Activated T-cell treated with anti-CD3 and anti-CD28 coated beads for 4 hours (primary cell): ENCODE data around the gene AP1G2.

Experiments used
- DNase-seq: peaks from one replicate; pipeline ENCODE4 v3.0.0-alpha.2; 2020

The AP1G2 gene

DNA sequence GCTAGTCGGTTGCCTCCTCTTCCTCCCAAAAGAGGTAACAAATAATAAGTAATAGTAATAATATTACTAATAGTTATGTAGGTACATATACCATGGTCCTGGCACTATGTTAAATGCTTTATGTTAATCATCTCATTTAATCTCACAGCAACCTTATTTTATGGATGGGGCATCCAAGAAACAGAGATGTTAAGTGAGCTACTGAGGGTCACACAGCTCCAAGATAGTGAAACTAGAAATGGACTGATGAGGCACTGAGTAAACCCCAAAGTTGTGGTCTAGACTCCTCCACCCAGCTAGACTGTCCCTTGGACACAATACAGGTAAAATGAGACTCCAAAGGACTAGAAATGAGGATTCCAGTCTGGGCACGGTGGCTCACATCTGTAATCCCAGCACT is 31.1 kb downstream of the AP1G2 start:
- DNase-seq: no peak

- no peak for DNase-seq
These were observed 31.6 kb downstream of the AP1G2 start for GRCh38 chr14:23535943-23536342.

GRCh38 chr14:23533652-23534435 is 33.7 kb downstream of the AP1G2 start:
- no peak for DNase-seq

- no peak for DNase-seq
These were observed 34.9 kb downstream of the AP1G2 start for GRCh38 chr14:23532658-23533057.

GRCh38 chr14:23531391-23531790 is 36.2 kb downstream of the AP1G2 start:
- DNase-seq: no peak

DNA sequence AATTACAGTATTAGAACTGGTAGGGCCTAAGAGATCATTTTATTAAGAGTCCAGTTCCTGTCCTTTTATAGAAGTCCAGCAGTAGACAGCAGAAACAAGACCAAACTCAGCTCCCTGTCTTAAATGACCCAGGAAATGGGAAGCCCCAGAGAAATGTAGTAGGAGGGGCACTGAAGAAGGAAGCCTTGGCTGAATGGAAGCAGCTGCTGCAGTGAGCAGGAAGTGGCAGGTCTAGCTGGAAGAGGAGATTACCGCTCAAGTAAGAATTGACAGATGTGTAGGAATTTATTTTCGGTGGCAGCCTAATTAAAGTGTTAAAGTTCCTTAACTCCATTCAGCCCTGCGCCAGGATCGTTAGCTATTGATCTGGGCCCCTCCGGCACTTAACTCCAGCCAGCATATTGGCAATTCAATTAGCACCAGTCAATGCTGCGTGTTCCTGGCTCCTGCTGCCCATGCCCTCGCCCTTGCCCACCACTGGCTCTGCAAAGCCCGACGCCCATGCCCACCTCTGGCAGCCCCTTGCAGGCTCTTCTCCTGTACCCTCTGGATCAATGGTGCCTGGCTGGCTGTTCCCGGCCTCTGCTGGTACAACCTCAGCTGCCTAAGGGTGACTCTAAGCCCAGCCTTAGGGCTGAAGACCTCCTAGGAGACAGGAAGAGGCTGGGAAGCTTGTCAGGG is 37.1 kb downstream of the AP1G2 start:
- no peak for DNase-seq

DNA sequence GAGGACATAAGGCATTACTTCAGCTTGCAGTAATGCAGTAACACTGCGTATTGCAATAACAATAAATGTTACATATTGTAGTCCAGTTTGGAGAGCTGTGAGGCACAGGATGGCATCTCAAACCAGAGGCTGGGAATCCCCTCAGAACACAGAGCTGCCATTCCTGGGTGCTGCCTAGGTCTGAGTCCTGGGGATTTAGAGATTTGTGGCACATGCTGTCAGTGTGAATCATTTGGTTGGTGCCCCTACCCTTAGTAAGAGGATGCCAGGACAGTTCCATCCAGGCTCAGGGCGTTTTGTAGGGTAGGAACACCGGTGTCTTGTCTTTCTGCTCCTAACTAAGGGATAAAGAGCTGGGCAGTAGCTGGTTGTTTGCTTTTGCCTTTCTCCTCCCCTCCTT is 38.6 kb downstream of the AP1G2 start:
- DNase-seq: no peak

GRCh38 chr14:23528555-23528954 is 39.0 kb downstream of the AP1G2 start:
- DNase-seq: no peak

DNA sequence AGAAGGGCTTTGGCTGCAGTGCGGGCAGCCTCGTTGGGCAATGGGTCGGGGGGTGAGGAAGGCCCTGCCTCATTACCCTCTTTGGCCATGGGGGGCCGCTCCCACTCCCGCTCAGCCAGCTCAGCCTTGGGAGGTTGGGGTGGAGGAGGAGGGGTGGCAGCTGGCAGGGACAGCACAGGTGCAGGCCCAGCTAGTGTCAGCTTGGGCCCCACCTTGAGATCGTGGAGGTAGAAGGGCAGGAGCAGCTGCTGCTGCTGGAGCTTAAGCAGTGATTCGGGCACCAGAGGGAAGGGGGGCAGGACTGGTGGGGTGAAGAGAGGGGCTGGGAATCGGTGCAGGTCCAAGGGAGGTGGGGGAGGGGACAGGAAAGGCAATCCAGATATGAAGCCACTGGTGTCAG is 42.0 kb downstream of the AP1G2 start:
- no peak for DNase-seq

GRCh38 chr14:23524954-23525353 is 42.6 kb downstream of the AP1G2 start:
- no peak for DNase-seq

DNA sequence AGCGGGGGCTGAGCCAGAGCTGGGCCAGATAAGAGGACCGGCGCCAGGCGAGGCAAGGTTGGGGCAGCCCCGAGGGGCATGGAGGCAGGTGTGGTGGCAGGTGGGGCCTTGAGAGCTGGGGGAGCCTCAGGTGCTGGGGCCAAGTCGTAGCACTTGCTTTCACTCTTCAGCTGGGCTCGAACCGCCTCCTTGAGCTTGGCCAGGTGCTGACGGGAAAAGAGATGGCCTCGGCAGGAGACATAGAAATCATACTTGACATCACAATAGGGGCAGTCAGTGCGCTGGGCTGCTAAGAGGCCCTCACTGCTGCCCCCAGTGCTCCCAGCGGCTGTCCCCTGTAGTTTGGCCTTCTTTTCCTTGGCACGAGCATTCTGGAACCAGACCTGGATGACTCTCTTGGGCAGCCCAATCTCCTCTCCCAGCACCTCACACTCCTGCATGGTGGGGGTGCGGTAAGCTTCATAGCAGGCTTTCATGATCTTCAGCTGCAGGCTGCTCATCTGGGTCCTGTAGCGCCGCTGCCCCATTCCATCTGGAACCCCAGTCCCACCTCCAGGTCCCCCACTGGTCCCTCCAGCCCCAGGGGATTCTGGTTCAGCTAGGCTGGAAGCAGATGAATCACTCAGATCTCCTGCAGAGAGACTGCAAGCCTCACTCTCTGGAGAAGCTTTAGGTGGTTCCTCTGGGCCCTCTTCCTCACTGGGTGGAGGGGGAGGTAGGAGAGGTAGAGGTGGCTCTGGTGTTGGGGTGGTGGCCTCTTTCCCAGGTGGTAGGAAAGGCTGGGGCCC is 44.2 kb downstream of the AP1G2 start:
- no peak for DNase-seq

DNA sequence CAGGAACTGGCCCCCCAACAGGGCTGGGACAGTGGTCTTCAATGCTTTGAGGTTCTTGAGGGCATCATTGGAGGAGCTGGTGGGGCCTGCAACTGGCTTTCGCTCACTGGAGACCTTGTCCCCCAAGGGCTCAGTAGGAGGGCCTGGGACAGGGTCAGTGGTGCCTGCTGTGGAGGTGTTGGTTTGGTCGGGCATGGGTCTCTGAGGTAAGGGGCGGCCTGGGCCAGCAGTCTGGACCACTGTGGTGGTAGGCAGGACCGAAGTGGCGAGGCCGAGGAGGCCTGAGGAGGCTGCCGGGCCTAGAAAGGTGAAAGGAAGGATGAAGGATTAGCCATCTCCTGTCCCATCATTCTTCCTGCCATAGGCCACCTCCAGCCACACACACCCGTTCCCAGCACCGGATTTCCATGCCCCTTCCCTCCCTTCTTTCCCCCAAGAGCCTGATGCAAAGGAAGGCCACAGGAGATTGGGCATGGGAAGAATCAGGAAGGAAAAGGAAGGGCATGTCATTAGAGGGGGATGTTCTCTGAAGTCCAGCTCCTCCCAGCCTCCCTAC is 44.9 kb downstream of the AP1G2 start:
- DNase-seq: no peak

DNA sequence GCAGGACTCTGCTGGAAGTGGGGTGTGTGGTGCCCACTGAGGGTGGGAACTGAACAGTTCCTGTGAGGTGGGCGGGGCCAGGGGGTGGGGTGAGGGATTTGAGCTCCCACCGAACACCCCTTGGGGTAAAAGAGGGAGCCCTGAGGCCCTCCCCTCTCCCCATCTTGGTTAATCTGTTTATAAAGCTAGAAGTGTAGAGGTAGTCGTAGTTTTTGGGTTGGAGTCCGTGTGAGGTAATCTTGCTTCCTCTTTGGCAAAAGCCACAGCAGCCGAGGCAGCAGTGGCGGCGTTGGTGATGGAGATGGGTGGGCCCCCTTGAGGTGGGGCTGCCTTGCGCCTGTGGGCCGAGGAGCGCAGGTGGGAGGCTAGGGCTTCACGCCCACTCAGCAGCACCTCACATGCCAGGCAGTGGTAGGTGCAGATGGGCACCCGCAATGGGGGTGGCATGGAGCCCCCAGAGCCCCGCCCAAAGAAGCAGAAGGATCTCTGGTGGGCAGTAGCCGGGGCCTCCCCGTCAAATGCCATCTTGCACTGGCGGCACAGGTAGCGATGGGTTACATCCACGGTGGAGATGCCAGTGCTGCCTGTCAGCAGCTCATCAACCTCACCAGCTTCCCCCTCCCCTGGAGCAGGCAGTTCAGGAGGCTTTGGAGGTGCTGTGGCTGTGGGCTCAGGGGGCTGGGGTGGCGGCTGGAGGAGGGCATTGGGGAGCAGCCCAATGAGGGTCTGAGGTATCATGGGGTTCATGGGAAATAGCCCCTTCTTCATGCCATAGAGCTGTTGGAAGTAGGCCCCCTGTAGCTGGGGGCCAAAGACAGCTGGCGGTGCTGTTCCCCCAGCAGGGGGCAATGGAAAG is 45.6 kb downstream of the AP1G2 start:
- no peak for DNase-seq

DNA sequence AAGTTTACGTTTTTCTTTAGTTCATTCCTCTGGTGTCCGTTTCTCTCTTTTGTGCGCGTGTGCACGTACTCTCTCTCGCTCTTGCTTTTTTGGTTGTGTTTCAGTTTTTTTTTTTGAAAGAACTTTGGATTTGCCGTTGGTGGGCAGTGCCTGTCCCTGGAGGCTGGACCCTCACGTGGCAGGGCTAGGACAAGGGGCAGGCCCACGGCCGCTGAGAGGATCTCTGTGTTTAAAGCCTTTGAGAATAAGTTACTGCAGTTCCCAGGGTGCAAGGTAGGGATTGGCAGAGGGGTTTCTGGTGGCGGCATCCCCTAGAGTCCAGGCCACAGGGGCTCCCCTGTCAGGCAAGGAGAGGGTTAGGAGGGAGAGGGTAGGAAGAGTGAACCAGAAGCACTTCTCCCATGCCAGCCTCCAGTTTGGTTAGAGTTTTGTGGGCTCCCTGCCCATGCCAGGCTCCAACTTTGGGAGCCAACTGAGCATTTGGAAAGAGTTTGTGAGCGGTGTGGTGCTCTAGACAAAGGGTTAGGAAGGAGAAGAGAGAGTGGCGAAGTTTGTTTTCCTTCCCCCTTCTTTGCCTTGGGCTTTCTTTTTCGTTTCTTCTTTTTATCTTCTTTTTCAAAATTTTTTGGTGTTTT is 46.6 kb downstream of the AP1G2 start:
- DNase-seq: no peak

DNA sequence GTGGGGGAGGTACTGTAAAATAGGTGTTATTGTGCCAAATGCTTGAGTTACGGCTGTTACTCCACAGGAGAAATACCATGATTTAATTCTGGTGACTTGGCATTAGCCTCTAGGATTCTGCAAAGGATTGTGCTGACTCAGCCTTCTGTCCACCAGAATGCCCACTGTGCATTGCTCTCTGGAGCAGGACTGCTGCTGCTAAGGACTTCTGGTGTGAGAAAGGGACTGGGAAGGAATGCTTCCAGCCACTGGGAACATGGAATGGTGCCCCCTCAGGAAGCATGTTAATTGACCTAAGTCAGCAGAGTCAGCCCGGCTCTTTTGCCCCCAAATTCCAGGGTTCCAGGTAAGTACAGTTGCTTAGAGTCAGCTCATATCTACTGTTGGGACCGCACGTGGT is 48.9 kb downstream of the AP1G2 start:
- DNase-seq: no peak

DNA sequence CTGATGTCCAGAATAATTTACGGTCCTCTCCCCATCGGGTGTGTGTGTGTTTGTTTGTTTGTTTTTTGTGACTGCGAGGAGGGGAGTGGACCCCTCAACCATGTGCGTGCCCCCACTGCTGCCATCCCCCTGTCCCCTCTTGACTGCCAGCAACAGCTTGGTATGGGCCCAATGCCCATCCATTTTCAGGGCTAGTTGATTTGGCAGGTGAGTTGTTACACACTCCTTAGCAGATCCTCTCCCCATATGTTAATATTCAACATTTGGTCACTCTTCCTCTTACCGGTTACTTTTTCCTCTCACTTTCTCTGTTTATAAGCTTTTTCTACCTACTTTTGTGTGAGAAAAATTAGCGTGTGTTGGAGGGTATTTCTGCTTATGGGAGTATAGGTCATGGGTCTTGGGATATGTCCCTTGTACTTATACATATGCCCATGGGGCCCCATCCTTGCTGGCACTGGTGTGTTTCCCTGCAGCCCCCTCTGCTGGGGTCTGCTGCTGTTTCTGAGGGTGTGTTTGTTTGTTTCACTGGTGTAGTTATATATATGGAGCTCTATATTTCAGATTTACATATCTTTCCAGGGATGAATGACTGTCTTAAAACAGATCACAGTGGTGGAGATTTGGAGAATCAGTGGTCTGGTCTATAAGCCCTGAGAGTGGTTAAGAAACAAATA is 49.8 kb downstream of the AP1G2 start:
- DNase-seq: no peak

DNA sequence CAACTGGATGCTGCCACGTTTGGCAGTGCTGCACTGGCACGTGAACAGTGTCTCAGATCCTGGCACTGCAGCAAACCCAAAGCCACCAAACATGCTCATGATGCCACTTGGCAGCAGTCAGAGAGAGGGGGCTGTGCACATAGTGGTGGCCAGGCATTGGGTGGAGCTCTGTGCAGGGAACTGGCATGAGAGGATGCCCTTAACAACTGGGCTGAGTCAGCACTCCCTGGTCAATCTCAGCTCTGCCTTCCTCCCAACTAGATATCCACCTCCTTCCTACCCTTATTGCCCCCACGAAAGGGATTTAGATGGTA is 53.0 kb downstream of the AP1G2 start:
- DNase-seq: no peak

DNA sequence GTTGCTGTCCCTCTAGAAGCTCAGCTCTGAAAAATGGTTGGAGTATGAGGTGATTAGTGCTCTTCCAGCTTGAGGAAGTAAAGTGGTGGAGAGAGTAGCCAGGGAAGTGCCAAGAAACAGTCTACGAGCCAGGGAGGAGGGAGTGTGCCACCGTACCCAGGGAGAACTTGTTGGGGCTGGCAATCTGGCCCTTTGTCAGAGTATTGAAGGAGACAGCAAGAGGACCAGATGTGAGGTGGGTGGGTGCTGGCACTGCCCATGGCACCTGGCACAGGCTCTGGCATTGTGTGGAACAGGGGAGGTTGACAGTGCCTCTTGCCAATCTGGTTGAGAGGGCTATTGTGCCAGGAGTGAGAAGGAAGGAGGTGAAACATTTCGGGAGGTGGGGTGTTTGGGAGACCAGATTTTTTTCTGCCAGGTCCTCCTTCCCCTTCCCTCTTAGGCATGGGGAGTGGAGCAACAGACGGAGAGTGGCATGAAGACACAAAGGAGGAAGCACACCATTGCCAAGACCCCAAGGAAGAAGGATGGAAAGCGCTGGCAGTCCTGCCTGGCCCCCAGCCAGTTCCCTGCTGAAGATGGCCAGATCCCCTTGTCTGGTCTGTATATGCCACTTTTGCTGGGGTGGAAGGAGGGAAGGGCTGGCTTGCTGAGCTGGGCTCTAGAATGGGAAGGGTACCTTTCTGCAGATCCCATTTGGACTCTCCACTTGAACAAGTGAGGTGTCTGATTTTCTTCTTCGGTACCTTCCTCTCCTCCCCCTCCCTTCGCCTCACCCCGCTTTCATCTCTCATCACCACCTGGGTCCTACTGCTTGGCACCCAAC is 53.6 kb downstream of the AP1G2 start:
- no peak for DNase-seq

DNA sequence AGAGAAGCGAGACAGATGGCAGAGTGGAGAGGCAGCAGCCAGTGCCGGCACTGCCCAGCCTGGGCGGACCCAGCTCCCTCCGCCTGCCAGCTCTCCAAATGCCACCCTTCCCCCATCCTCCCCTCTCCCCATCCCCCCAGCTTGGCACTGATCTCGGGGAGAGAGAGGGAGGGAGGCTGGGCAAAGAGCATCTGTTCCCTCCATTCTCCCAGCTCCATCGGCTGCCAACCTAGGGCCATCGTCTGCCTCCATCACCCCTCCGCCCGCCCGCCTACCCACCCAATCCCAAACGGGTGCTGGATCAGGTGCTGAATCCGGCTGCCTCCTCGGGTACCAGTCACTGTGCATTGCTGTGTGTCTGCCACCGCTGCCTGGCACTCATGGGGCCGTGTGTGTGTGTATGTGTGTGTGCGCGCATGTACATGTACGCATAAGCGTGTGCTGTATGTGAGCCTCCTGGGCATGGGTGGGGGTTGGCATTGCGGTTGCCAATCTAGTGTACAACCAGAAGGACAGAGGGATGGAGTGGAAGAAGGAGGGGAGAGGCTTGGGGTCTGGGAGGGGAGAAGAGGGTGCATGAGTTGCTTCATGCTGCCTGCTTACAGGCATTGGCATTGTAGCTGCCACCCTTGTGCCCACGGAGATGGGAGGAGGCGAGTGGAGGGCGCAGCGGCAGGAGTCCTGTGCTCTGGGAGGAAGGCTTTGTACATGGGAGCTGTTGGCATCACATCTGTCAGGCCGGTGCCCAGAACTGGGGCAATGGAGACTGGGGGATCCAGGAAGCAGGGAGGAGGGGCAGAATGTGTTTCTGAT is 54.4 kb downstream of the AP1G2 start:
- DNase-seq: no peak

- DNase-seq: no peak
These were observed 55.4 kb downstream of the AP1G2 start for GRCh38 chr14:23512156-23512555.
